ENCODE measurements around the gene EFEMP1.

The EFEMP1 gene

DNA sequence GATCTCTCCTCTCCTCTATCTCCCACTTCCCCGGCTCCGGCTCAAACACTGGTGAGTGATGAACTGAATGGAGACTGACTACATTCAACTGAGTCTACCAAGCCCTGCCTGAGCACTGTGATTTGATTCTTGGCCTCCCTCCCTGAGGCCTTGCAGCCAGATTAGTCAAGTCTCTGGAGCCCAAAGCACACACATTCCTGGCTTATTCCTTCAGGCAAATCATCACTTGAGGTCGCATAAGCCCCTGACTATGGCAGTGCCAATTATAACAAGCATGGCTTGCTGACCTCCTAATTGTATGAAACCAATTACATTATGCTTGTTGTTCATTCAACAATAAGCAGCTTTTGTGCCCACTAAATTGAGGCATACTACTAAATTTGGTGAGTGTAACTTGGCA lies 34.6 kb downstream of the EFEMP1 start:
- no peak for DNase-seq

DNA sequence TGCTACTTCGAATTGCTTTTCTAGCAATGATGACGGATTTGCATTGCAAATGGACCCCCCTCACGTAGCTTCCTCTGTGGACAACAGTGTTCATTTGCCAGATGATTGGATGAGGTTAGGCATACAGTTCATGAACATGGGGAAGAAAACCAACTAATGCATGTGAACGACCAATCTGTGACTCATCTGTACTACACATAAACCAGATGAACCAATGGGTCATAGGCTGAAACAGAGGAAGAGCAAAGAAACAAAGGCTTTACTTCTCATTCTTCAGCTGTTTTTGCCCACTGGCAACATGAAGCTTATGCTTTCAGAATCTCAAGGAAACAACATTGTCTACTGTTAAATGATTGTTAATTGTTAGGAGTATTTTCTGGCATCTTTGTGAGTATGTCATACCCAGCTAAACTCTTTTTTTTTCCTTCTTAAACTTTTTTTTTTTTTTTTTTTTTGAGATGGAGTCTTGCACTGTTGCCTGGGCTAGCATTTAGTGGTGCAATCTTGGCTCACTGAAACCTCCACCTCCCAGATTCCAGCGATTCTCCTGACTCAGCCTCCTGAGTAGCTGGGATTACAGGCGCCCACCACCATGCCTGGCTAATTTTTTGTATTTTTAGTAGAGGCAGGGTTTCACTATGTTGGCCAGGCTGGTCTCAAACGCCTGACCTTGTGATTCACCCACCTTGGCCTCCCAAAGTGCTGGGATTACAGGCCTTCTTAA lies 35.5 kb downstream of the EFEMP1 start:
- no peak for DNase-seq

DNA sequence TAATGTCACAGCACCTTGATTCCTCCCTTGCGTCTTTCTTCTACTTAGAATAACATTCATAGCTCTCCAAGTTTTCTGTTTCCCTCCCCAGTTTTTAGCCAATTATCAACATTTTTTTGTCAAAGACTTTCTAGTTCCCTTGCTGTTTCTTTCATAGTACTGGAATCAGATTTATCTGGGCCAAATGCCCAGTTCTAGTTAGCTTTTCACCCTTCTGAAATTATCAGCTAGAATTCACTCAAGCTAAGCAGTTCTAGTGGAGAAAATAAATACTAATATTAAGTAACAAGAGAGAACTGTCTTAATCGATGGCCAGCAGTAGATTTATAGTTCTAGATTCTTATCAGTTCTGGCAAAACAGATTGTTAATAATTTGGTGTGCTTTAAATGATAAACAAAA lies 36.2 kb downstream of the EFEMP1 start:
- DNase-seq: no peak

DNA sequence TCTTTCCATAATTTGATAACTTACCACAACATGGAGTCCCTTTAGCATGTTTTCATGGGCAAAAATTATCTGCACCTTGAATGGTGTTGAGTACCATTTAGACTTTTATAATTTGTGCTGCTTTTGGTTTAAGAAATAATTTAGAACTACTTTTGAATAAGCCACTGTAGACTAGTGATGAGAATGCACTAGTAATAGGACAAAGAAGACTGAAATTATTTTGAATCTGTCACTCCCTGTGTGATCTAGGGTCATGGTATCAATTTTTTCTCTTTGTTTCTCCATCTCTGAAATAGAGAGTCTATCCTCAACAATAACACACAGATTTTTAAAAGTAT lies 37.7 kb downstream of the EFEMP1 start:
- no peak for DNase-seq

DNA sequence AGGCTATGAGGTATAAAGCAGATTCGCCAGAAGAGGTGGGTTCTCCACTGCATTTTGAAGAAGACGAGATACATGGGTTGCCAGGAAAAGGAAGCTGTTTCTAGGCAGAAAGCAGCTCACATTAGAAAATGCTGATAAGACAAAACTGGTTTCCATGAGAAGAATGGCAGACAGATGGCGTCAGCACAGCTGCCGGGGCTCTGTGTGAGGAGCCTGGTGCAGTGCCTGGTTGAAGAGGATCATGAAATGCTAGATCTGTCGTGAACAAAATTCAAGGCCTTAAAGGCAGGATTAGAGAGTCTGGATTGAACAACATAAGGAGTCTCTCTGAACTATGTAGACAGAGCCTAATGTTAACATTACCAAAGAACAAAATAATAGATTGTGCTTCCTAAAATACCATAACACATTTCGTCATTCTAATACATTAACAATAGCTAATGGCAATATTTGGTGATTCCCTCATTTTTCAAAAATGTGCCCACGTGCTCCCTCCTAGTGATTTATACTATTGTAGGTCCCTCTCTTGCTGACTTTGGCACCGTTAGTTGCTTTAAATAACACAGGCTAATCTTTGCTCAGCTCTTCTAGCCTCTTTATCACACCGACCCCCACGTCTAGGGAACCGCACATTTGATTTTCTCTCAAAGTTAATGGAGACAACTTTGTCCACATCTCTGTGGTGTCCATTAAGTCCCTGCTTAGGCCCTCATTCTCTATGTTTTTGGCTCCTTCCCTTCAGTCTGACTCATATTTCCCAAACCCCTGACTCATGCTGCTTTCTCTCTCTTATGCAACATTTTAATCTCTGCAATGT lies 38.2 kb downstream of the EFEMP1 start:
- no peak for DNase-seq

DNA sequence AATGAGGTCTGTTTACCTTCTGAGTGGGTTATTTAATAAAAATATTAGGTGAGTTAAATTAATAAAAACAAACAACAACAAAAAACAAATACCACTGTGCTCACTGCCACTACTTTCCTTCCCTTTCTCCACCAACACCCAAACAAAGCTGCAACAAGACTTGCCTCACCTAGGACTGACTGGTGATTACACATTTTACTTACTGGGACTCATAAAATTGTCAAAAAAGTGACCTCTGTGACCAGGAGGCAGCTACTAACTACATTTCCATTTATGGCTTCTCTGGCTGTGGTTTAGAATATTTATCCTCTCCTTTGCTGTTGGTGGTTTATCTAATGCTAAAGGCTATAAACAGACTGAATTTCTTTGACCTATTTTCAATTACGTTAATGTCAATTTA lies 39.8 kb downstream of the EFEMP1 start:
- no peak for DNase-seq

DNA sequence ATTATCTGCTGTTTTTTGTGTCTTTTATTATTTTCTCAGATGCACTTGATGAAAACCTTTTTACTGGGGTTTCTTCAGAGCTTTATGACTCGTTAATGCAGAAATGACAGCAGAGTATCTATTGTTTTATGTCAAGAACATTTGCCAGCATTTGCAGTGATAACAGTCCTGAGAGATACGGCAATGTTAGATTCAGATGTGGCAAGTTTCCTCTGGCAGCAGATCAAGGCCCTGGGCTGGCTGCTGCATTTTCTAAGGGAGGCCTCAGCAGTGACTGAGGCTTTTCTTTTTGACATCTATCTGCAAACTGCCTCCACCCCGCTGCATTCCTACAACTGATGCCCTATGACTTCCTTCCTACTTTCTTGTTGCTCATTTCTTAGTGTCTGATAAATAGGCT lies 40.2 kb downstream of the EFEMP1 start:
- DNase-seq: no peak

DNA sequence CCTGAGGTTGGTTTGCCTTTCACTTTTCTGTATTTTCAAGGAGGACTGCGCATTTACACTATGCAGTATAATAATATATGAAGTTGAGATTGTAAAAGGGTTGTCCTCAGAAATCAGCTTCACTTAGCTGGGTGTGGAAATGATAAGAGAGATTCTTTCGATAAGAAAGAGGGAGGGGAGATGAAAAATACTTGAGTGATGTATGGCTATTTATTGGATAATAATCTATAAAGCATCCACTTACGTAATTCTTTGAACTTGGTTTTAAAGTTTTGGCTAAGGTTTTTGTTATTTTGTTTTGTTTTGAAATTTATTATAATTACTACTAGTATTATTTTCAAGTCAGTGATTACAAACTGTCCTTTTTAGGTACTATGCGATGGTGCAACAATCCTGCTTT lies 40.6 kb downstream of the EFEMP1 start:
- no peak for DNase-seq

DNA sequence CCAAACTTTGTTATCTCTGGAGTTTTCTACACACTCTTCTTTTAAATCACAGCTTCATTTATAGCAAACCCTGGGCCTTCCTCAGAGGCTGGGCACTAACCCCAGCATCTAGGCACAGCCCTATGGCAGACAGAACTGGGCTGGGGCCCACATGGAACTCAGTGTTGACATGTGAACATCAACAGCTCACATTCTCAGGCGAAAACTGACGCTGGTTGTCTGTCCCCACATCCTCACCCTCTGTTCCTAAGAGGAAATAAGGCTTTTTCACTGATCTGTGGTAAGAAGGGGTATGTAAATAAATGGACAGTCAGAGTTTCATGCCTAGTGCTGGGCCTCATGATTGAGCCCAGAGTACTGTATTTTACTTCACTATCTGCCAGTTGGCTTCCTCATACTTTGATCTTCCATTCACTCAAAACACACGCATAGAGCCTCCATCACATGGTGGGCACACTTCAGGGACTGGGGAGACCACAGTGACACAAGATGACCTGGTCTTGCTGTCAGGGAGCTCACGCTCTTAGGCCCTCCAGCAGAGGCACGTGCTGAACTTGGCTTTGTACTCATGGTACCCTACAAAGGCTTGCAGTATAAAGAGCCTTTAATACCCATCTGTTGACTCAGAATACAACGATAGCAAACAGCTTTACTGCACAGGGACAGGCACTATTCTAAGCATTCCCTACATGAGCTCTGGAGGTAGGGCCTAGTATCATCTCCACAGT lies 43.0 kb downstream of the EFEMP1 start:
- no peak for DNase-seq

DNA sequence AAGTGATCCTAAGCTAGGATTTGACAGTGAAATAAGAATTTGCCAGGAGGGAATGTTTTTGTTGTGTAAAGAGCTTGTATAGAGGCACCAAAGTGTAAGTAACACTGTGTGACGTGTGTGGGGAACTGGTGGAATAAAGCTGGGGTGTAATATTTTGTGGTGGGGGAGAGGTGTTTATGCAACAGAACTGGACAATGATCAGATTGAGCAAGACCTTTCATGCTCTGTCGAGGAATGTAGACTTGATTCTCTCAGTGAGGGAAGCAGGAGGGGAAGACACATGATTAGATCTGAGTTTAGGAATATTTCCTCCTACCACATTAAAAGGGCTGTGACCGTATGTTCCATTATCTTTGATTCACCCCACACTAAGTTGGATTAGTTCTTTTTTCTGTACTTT lies 43.6 kb downstream of the EFEMP1 start:
- no peak for DNase-seq

DNA sequence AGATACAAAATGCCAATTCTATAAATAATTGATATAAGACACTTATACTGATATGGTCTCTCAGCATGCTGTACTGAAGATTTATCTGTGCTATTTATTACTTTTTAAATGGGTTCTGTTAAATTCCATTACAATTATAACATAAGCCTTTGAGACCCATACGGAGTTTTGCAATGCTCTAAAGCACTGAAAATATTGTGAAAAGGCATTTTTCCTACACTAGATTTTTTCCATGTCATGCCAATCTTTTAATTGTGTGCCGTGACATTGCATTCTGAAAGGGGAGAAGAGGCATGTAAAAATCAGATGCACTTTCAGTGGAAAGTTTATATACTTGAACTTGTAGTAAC lies 46.5 kb downstream of the EFEMP1 start:
- no peak for DNase-seq

DNA sequence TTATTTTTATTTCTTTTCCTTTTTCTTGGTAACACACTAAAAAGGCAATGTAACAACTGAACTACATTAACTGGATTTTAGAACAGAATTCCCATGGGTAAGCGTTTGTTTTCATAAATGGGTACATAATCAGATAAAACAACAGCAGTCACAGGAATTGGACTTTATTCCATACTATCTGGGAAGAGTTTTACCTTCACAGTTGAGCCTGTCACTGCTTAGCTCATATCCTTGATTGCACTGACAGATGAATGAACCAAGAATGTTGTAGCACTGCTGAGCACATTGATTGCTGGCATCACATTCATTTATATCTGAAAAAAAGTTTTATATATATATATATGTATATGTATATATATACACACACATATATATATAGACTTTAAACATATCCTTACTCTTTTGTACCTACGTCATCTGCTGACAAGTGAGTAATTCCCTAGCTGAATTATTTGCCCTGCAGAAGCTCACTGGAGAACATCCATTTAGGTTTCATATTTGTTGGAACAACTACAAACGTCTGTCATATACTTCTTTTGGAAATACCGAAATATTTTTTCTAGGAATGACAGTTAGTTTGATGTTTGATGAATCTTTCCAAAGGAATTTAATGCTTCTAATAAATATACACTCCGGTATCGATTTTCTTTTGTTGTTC lies 47.0 kb downstream of the EFEMP1 start:
- no peak for DNase-seq

DNA sequence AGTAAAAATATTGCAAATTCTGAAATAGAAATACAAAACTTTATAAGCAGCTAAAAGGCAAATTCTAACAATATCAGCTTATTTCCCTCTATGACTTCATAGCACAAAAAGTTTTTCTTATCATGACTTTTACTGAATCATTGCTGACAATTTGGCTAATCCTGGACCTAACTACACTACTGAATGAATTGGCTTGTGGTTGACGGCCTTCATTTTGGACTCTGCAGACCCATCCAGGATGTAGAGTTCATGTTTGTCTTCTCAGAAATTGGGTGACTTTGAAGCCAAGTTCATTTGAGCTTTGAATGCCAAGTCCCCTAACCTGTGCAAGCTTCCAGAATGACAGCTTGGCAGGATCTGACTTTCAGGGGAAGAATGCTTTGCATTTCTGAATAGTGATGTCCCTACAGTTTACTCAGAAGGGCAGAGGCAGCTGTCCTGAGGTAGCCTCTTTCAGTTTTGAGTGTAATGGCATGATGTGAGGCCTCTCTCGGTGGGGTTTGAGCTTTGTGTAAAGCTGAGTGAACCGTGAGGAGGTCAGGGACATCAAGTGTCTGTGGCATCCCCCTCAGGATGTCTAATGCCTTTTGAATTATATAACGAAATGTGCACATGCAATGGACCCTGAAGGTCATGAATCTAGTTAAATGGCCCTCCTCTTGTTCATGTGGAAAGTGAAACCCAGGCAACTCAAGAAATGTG lies 48.0 kb downstream of the EFEMP1 start:
- DNase-seq: no peak

DNA sequence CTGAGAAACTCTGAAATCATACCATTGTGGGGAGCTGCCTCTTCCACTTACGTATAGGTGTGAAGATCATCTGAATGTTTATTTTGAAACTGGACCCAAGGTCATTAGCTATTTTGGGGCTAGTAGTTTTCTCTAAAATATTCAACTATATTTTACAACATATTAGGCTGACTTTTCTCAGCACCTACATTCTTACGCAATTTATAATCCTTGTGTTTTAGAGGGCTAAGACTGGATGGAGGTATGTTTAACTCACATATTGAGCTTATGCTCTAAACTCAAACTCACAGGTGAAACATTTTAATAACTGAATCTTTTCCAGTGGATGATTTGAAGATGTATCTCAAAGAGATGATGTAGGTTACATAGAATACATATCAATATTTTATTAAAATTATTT lies 49.2 kb downstream of the EFEMP1 start:
- DNase-seq: no peak

DNA sequence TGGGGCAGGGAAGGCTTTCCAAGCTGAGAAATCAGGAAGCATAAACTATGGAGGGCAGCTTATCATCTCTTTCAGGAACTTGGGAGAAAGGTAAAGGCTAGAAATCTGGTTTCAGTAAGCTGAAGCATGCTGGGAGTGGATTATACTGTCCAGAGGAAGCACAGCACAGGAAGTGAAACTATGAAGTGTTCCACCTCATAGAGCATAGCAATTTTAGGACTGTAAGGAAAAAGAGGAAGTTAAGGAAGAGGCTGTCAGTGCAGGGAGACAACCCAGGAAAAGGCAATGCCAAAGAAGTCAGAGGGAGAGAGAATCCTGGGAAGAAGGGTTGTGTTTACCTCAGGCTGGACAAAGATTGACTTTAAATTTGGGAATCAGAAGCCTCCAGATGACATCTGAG lies 51.9 kb downstream of the EFEMP1 start:
- DNase-seq: no peak

DNA sequence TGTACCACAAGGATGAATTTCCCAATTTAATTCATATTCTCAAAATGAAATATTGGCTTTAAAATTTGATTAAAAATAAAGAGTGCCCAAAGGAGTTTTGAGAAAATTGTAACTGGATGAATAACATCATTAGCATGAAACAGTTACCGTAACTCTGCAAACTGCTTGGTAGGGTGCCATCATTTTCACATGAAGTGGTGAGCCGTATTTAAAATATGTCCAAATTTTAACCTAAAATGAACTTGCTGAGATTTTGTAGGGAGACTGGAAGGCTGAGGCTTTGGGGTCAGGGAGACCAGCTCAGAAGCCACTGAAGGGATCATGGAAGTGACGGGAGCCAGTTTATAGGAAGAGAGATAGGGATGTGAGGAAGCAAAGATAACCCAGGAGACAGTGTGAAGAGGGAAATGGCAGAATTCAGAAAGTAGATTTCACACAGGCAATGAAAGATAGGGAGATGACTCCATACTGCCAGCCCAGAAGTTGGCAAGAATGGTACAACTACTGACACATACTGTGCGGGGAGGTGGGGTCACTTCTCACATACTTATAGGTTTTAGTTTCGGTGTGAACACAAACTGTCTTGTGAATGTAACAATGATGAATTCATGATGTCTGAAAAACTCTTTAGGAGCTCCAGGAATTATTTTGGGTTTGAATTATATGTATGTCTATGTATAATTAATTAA lies 53.8 kb downstream of the EFEMP1 start:
- DNase-seq: no peak

DNA sequence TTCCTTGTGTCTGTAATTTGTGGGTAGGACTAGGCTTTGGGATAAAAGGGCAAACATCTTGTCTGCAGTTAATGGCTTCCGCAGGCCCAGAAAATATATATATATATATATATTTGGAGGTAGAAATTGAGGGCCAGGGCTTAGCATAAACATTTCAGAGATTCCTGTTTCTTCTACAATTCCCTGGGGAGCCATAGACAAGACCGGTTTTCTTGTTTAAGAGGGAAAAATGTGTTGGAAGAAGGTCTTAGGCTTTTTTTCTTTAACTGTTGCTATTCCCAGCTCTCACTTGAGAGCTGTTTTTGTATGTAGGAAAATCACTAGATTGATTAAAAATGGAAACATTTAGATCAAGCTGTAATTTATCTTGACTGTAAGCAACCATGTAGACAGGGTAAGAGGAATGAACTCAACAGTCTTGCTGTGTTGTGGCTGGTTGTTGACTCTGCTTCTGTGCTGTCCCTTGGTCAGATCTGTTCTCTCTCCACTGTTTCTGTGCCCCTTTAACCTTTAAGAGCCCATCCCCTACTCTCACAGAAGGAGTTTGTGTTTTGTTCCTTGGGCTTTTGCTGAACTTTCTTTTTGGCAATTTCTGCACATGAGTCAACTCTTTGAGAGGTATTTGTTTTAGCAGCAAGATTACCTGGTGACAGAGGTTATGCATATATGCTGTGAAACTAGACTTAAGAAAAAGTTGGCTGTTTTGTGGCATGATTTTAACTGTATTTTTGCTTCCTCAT lies 58.3 kb downstream of the EFEMP1 start:
- no peak for DNase-seq

DNA sequence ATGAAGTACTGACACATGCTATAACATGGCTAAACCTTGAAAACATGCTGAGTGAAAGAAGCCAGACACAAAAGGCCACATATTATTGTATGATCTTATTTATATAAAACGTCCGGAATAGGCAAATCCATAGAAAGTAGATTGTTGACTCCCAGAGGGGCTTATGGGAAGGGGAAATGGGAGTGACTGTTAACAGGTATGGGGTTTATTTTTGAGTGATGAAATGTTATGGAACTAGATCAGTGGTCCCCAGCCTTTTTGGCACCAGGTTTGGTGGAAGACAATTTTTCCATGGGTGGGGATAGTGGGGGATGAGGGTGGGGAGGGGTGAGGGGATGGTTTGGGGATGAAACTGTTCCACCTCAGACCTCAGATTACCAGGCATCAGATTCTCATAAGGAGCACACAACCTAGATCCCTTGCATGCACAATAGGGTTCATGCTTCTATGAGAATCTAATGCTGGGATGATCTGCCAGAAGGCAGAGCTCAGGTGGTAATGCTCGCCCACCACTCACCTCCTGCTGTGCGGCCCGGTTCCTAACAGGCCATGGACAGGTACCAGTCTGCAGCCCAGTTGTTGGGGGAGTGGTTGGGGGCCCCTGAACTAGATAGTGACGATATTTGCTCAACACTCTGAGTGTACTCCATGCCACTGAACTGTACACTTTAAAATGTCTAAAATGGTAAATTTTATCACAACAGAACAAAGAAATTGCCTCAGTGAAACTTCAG lies 59.1 kb downstream of the EFEMP1 start:
- no peak for DNase-seq

DNA sequence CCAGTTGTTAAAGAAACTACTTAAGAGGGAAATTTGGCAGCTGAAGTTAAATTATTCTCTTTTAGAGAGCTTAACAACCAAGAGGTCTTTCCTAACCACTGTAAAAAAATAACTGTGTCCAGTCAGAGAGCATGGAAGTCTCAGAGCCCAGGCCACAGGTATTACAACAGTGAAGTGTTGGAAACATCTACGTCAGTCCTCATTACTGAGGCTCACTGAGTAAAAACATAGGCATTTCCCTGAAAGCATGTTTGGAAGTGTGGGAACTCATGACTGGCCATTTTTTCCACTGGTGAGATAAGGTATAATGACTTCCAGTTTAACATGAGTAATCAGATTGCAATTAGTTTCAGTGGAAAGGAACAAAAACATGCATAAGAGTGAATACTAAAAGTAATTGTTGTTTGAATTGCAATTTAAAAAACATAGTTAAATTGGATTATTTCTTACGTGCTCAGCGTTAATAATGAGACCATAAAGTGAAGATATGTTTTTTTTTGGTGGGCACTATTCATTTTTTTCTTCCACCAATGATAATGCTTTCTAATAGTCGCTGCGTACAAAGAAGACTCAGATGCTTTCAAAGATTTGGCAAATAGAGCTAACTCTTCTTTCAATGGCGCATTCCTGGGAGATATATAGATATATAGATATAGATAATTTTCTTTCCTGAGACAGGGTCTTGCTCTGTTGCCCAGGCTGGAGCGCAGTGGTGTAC lies 60.8 kb downstream of the EFEMP1 start:
- no peak for DNase-seq

DNA sequence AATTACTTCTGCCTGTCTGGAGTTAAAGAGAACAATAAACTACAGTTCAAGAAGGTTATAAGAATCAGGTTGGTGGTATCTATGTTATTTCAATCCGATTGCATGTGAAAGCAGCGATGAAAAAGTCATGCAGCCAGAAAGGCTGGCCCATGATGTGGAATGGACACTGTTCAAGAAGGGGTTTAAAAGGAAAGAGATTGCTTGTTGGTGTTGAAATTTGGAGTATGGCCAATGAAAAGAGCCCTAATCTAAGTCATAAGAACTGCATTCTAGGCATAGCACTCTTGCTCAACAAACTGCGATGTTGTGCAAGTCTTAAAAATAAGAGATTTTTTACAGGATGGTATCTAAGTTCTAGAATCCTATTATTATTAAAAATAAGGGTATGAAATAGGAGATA lies 61.3 kb downstream of the EFEMP1 start:
- DNase-seq: no peak

Measured in activated T-cell treated with anti-CD3 and anti-CD28 coated beads for 4 hours (primary cell).